Kidney epithelial cell (primary cell): Measurements from ENCODE around the gene WDFY1. TPM values are rescaled to one million over a fixed set of nuclear protein-coding genes. Genes with fewer than 3 reads are reported as not detected.

ENCODE experiments used
- DNase-seq: peaks from one replicate; pipeline ENCODE4 v3.0.0-alpha.2; 2010; ENCODE audit warnings: low read depth
- H3K27me3 ChIP-seq: 2 replicates; pipeline ENCODE4 v1.6.0; 2011; ENCODE audit warnings: low read length; ENCODE audit not compliant: control insufficient read depth, insufficient read depth
- H3K36me3 ChIP-seq: 2 replicates; pipeline ENCODE4 v1.5.1; 2011; ENCODE audit warnings: low read length; ENCODE audit not compliant: control insufficient read depth, insufficient read depth
- H3K4me3 ChIP-seq: 2 replicates; pipeline ENCODE4 v1.5.1; 2011; ENCODE audit warnings: low read depth, mild to moderate bottlenecking, control low read depth, low read length
- CTCF ChIP-seq: IDR thresholded peaks from 2 replicates; pipeline ENCODE4 v1.5.1; 2011; ENCODE audit warnings: mild to moderate bottlenecking, moderate library complexity, low read length, control low read depth, inconsistent platforms; ENCODE audit not compliant: insufficient read depth, poor library complexity, severe bottlenecking
- total RNA-seq: library from RNA; depleted of rRNA; stranded (reverse); fragments of >200 nt; gene quantifications from 2 replicates; pipeline ENCODE4 v1.2.3, GENCODE V29; 2015

The WDFY1 gene
- total RNA-seq, 1 donor from 2014 or later = 47.3 TPM

GRCh38 chr2:223934870-223935269, 10.3 kb downstream of the WDFY1 start:
- no peaks in the 10 kb centered on the region for H3K36me3 ChIP-seq
- H3K4me3 ChIP-seq = no peak overlapping the region
- H3K27me3 ChIP-seq = no peaks in the 10 kb centered on the region
- no peak for DNase-seq
- TF ChIP-seq CTCF = no peak

- DNase-seq = no peak
- H3K36me3 ChIP-seq = no peaks in the 10 kb centered on the region
Observed at GRCh38 chr2:223932816-223933800, 12.0 kb downstream of the WDFY1 start.

DNA sequence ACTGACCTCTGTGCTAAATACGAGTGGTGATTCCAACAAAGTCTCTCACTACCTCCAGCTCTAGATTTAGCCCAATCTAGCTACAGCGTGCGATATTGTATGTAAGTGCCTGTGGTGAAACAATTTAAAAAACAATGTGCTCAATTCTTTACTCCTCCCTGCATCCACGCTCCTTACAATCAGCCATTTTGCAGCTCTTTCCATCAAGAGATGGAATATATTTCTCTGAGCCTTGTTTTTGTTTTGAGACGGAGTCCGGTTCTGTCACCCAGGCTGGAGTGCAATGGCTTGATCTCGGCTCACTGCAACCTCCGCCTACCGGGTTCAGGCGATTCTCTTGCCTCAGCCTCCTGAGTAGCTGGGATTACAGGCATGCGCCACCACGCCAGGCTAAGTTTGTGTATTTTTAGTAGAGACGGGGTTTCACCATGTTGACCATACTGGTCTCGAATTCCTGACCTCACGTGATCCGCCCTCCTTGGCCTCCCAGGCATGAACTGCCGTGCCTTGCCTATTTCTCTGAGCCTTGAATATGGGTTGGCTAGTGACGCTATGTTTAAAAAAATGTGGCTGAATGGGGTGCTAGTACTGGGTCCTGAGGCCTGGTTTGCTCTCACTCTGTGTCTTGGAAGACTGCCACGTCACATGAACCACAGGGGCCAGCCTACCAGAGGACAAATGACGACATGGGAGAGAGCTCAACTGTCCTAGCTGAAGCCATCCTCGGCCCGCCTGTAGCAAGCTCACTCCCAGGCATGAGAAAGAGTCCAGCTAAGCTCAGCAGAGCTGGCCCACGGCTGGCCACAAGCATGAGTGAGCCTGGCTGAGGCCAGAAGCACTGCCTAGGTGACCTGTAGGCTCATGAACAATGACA, 14.8 kb downstream of the WDFY1 start:
- no peaks in the 10 kb centered on the region for H3K27me3 ChIP-seq
- H3K36me3 ChIP-seq = no peaks in the 10 kb centered on the region
- H3K4me3 ChIP-seq = no peak overlapping the region
- DNase-seq = no peak
- TF ChIP-seq CTCF = no peak

More at GRCh38 chr2:223932816-223933800, 12.0 kb downstream of the WDFY1 start:
- no peak for TF ChIP-seq CTCF
- Histone ChIP-seq H3K27me3 (no peaks in the 10 kb centered on the region), H3K4me3 (no peak overlapping the region)

DNA sequence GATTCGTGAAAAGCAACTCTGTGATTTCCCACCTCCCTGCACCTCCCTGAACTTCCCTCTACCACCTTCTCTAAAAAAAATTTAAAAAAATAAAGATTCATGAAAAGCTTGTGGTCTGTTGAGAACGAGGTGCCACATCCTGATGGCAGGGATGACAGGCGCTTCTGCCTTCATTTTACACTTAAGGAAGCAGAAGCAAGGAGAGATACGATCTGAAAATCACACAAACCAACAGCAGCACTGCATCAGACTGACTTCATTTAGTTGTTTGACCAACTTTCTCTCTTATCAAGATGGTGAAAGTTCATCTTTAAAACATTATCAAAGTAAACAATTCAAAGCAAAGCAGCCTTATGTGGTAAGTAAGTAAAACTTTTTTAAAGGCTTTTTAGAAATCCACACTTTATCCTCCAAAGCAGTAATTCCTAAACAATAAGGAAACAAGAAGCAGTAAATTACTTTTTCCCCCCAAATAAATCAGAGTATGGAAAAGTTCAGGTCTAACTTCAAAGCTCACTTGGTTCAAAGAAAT, 15.5 kb downstream of the WDFY1 start:
- Histone ChIP-seq H3K27me3 (no peaks in the 10 kb centered on the region), H3K4me3 (no peak overlapping the region), H3K36me3 (no peaks in the 10 kb centered on the region)
- no peak for TF ChIP-seq CTCF
- no peak for DNase-seq

GRCh38 chr2:223928113-223929006, 16.8 kb downstream of the WDFY1 start:
- Histone ChIP-seq H3K36me3 (no peaks in the 10 kb centered on the region), H3K4me3 (no peak overlapping the region), H3K27me3 (no peaks in the 10 kb centered on the region)
- no peak for TF ChIP-seq CTCF
- DNase-seq = no peak
